HepG2 (cell line): Measurements from ENCODE around the gene GNMT. TPM values are rescaled to one million over a fixed set of nuclear protein-coding genes. Genes with fewer than 3 reads are reported as not detected.

Experiments used
- AFF4 ChIP-seq: sonication (generic); formaldehyde crosslinking; IDR thresholded peaks from 2 replicates; pipeline ENCODE4 v1.4.0; 2020; ENCODE audit warnings: missing genetic modification reagents
- ATF3 ChIP-seq: sonication (generic); formaldehyde crosslinking; IDR thresholded peaks from 2 replicates; pipeline ENCODE4 v1.4.0; 2020; ENCODE audit warnings: missing genetic modification reagents
- HBP1 ChIP-seq: IDR thresholded peaks from 2 replicates; pipeline ENCODE4 v1.6.1; 2016; ENCODE audit warnings: low read depth, control low read depth
- HNRNPH1 ChIP-seq: fragments of 200-400 bp; formaldehyde crosslinking; optimal IDR thresholded peaks from 2 replicates; pipeline ENCODE3; 2017; ENCODE audit warnings: mild to moderate bottlenecking, low read depth, low read length
- LBX2 ChIP-seq: sonication (generic); formaldehyde crosslinking; IDR thresholded peaks from 2 replicates; pipeline ENCODE4 v1.5.0; 2020; ENCODE audit warnings: missing genetic modification reagents, mild to moderate bottlenecking, borderline replicate concordance
- RBM22 ChIP-seq: fragments of 200-400 bp; formaldehyde crosslinking; optimal IDR thresholded peaks from 2 replicates; pipeline ENCODE3; 2017; ENCODE audit warnings: mild to moderate bottlenecking, low read length, moderate library complexity
- REPIN1 ChIP-seq: sonication (generic); formaldehyde crosslinking; IDR thresholded peaks from 2 replicates; pipeline ENCODE4 v1.8.0; 2022; ENCODE audit warnings: missing genetic modification reagents, low read depth, mild to moderate bottlenecking, borderline replicate concordance
- REXO4 ChIP-seq: sonication (generic); formaldehyde crosslinking; IDR thresholded peaks from 2 replicates; pipeline ENCODE4 v1.8.0; 2022; ENCODE audit warnings: missing genetic modification reagents, mild to moderate bottlenecking, borderline replicate concordance
- SIX1 ChIP-seq: sonication (generic); formaldehyde crosslinking; IDR thresholded peaks from 2 replicates; pipeline ENCODE4 v1.4.0; 2020; ENCODE audit warnings: missing genetic modification reagents, borderline replicate concordance
- ZNF160 ChIP-seq: sonication (generic); formaldehyde crosslinking; IDR thresholded peaks from 2 replicates; pipeline ENCODE4 v1.8.0; 2022; ENCODE audit warnings: mild to moderate bottlenecking, inconsistent platforms, missing genetic modification reagents
- ZNF264 ChIP-seq: sonication (generic); formaldehyde crosslinking; IDR thresholded peaks from 2 replicates; pipeline ENCODE4 v1.4.0; 2020; ENCODE audit warnings: missing genetic modification reagents
- ZNF354B ChIP-seq: sonication (generic); formaldehyde crosslinking; IDR thresholded peaks from 2 replicates; pipeline ENCODE4 v1.8.0; 2022; ENCODE audit warnings: mild to moderate bottlenecking, missing genetic modification reagents
- ZNF383 ChIP-seq: sonication (generic); formaldehyde crosslinking; IDR thresholded peaks from 2 replicates; pipeline ENCODE4 v1.4.0; 2020; ENCODE audit warnings: missing genetic modification reagents, mild to moderate bottlenecking, borderline replicate concordance
- ZNF407 ChIP-seq: sonication (generic); formaldehyde crosslinking; IDR thresholded peaks from one replicate; pipeline ENCODE4 v1.5.1; 2020; ENCODE audit warnings: mild to moderate bottlenecking, missing genetic modification reagents; ENCODE audit errors: not compliant biosample characterization
- polyA plus RNA-seq, 8 experiments: library from polyadenylated mRNA; depleted of rRNA in 3 of 8; stranded (reverse) in 7 of 8; unstranded in 1 of 8; fragments of >200 nt; fragmentation: Illumina TruSeq in 4 of 8; extraction: Trizol in 4 of 8; gene quantifications; 2 replicates each; pipeline versions ENCODE4 v1.2.1 to v1.2.3, GENCODE V29; 2011 to 2016; ENCODE audit warnings: low read depth in 4 of 8, missing spikeins in 1 of 8, mixed read lengths in 1 of 8; ENCODE audit not compliant: insufficient read depth in 1 of 8
- total RNA-seq, 5 experiments: library from RNA; depleted of rRNA; stranded (reverse); fragments of >200 nt; fragmentation: Illumina TruSeq; extraction: Trizol; gene quantifications; 2 replicates each; pipeline ENCODE4 v1.2.3, GENCODE V29; 2016; ENCODE audit warnings: low read depth in 1 of 5

GNMT gene
- total and polyA plus RNA-seq, 2 of the 13 experiments (the other 11 are each of a cell fraction or from before 2014, with no cell fraction given): 2.8 to 7.0 TPM

- no peak for TF ChIP-seq ZNF264 (CRISPR knock-in tag)
- TF ChIP-seq REXO4: no peak
- TF ChIP-seq HNRNPH1: no peak
- no peak for TF ChIP-seq SIX1 (CRISPR knock-in tag)
- no peak for TF ChIP-seq AFF4 (CRISPR knock-in tag)
- no peak for TF ChIP-seq ZNF383 (CRISPR knock-in tag)
- TF ChIP-seq LBX2: no peak
- 0 out of 2 replicates have a peak, but pooled peaks have one; percentile 13 for TF ChIP-seq REPIN1 (CRISPR knock-in tag)
- TF ChIP-seq ZNF354B (CRISPR knock-in tag): 0 out of 2 replicates have a peak, but pooled peaks have one; percentile 30
- TF ChIP-seq HBP1 (CRISPR knock-in tag): no peak
- TF ChIP-seq RBM22: no peak
- no peak for TF ChIP-seq ATF3 (CRISPR knock-in tag)
- TF ChIP-seq ZNF407: peak; percentile 11
- no peak for TF ChIP-seq ZNF160 (CRISPR knock-in tag)
Observed at GRCh38 chr6:42979523-42980177, 19.1 kb downstream of the GNMT start (continued).
